ENCODE measurements around the gene ZNF804A.

ZNF804A gene

DNA sequence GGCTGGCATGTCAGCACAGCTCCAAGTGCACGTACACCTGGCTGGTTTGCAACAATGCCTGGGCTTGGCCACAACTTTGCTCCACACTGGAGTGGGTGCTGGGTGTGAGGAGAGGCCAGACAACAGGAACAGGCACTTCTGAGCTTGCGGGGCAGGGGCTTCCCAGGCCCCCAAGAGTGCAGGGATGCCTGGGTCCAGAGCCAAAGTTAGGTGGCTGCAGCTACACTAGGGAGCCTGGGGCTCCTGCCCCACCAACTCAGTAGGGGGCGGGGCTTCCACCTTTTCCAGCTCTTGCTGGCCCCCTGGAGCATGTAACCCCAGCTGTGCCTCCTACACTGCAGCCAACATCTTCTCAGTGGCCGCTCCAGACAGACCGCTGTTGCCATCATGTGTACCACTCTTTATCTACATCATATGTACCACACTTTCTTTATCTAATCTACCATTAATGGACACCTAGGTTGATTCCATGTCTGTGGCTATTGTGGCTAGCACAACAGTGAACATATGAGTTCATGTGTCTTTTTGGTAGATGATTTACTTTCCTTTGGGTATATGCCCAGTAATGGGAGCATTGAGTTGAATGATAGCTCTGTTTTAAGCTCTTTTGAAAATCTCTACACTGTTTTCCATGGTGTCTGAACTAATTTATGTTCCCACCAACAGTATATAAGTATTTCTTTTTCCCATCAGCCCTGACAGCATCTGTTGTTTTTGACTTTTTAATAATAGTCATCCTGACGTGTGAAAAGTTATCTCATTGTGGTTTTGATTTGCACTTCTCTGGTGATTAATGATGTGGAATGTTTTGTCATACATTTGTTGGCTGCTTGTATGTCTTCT, 87.9 kb downstream of the ZNF804A start:
- H3K4me3 ChIP-seq (replicated peaks; ENCODE audit: low read depth, low read length): no peak overlapping the region
- TF ChIP-seq, protein P1, sequence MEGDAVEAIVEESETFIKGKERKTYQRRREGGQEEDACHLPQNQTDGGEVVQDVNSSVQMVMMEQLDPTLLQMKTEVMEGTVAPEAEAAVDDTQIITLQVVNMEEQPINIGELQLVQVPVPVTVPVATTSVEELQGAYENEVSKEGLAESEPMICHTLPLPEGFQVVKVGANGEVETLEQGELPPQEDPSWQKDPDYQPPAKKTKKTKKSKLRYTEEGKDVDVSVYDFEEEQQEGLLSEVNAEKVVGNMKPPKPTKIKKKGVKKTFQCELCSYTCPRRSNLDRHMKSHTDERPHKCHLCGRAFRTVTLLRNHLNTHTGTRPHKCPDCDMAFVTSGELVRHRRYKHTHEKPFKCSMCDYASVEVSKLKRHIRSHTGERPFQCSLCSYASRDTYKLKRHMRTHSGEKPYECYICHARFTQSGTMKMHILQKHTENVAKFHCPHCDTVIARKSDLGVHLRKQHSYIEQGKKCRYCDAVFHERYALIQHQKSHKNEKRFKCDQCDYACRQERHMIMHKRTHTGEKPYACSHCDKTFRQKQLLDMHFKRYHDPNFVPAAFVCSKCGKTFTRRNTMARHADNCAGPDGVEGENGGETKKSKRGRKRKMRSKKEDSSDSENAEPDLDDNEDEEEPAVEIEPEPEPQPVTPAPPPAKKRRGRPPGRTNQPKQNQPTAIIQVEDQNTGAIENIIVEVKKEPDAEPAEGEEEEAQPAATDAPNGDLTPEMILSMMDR (IDR thresholded peaks at IDR 0.05; ENCODE audit: low read length, missing control alignments): no peak
- DNase-seq (ENCODE audit: low read depth): peak; percentile 49

DNA sequence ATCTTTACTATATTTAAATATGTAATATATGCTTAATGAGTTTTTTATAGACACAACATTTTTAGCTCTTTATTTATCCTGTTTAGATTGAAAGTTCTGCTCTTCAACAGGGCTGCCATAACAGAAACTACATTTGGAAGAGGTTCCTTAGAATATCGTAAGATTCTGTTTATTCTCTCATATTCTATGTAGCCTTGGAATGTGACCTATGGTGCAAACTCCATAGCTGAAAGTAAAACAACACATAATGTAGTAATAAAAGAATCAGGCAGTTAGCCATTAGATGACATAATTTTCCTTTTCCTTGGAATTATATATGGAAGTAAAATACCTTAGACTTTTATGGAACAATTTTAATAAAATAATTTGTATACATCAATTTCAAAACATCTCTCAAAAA, 91.3 kb downstream of the ZNF804A start:
- TF ChIP-seq, protein P1 (IDR thresholded peaks at IDR 0.05; ENCODE audit: low read length, missing control alignments): no peak
- H3K4me3 ChIP-seq (replicated peaks; ENCODE audit: low read depth, low read length): no peak overlapping the region
- DNase-seq (ENCODE audit: low read depth): peak; percentile 26

DNA sequence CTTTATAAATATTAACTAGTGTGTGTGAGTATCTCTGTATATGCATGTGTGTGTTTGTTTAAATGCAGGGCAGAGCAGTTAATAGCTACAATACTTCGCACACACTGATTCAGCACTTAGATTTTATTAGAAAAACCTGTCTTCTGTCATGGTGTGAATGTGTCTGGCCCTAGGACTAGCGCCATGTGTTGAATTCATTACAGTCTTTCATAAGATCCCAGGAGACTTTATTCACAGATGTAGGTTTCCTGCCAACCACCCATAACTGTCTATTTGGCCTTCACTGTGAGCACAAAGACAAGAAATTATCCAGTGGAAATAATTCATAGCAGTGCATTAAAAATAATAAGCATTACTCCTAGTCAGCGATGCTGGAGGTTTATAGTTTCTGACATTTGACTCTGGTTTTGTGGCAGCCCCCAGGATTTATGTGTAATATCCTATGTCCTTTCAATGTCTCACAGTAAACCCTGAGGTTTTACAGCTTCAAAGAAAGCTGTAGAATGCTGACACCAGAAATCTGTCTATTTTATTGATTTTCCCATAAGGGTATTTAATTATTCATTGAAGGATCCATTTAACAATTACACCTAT, 93.9 kb downstream of the ZNF804A start:
- no peak overlapping the region for H3K4me3 ChIP-seq (replicated peaks; ENCODE audit: low read depth, low read length)
- TF ChIP-seq, protein P1 (IDR thresholded peaks at IDR 0.05; ENCODE audit: low read length, missing control alignments): no peak
- peak; percentile 7 for DNase-seq (ENCODE audit: low read depth)

DNA sequence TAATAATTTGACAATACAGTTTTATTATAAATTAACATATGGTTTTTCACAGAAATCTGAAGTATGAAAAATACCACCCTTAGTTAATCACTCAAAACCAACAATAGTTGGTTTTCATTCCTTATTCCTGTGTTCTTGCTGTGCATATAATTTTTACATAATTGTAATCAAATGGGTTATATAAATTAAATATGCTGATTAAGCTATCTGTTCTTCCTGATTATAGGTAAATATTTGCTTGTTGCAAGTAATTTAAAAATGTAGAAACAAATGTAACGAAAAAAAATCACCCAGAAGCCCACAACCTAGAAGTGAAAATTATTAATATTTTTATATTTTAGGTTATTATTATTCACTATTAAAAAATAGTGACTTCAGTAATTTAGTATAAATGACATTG, 98.3 kb downstream of the ZNF804A start:
- TF ChIP-seq, protein P1 (IDR thresholded peaks at IDR 0.05; ENCODE audit: low read length, missing control alignments): no peak
- DNase-seq (ENCODE audit: low read depth): no peak
- H3K4me3 ChIP-seq (replicated peaks; ENCODE audit: low read depth, low read length): no peak overlapping the region

DNA sequence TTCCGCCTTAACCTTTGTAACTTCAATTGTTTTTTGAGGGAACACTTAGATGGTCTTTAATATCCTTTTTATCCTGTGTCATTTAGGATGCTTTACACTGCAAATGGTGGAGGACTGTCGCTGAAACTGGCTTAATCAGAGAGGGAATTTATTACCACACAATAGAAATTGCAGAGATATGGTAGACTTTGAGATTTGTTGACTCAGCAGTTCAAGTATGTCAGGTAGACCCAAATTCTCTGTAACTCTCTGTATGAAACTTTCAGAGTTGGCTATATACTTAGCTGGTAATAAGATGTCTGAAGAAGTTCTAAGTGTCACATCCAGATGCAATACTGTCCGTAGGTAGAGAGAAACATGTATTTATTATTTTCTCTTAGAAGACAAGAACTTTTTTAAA, 100.1 kb downstream of the ZNF804A start:
- TF ChIP-seq, protein P1 (IDR thresholded peaks at IDR 0.05; ENCODE audit: low read length, missing control alignments): no peak
- H3K4me3 ChIP-seq (replicated peaks; ENCODE audit: low read depth, low read length): no peak overlapping the region
- DNase-seq (ENCODE audit: low read depth): no peak

DNA sequence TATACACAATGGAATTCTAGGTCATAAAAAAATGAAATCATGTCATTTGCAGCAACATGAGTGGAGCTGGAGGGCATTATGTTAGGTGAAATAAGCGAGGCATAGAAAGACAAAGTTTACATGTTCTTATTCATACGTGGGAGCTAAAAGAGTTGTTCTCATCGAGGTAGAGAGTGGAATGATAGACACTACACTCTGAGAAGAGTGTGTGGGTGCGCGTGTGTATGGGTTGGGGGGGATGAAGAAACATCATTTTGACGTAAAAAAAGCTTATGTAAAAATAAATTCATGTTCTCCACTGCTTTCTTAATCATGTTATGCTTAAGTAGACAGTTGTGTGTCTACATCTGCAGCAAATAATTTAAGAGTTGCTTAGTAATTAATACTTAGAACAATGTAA, 123.6 kb downstream of the ZNF804A start:
- DNase-seq (ENCODE audit: low read depth): no peak
- H3K4me3 ChIP-seq (replicated peaks; ENCODE audit: low read depth, low read length): no peak overlapping the region
- TF ChIP-seq, protein P1 (IDR thresholded peaks at IDR 0.05; ENCODE audit: low read length, missing control alignments): no peak

Measured in fibroblast of pulmonary artery (primary cell).